BLaER1 (cell line): ENCODE measurements around the gene ZNF609.
"Not testable (repeated sequence)": the region's sequence is repeated elsewhere in the genome, so short reads cannot be mapped to it uniquely, and the experiment has no call there.

Experiments
- H3K27ac ChIP-seq: shearing (Covaris generic); formaldehyde crosslinking; 2 replicates; pipeline ENCODE4 v1.8.1; 2022
- H3K27me3 ChIP-seq: shearing (Covaris generic); formaldehyde crosslinking; 2 replicates; pipeline ENCODE4 v1.8.1; 2022
- H3K36me3 ChIP-seq: shearing (Covaris generic); formaldehyde crosslinking; 2 replicates; pipeline ENCODE4 v1.8.1; 2022
- H3K4me1 ChIP-seq: shearing (Covaris generic); formaldehyde crosslinking; 2 replicates; pipeline ENCODE4 v1.8.1; 2022
- H3K4me2 ChIP-seq: shearing (Covaris generic); formaldehyde crosslinking; 2 replicates; pipeline ENCODE4 v1.8.1; 2022
- H3K4me3 ChIP-seq: shearing (Covaris generic); formaldehyde crosslinking; 2 replicates; pipeline ENCODE4 v1.8.1; 2022
- H3K9ac ChIP-seq: shearing (Covaris generic); formaldehyde crosslinking; 2 replicates; pipeline ENCODE4 v1.8.1; 2022
- H3K9me3 ChIP-seq: shearing (Covaris generic); formaldehyde crosslinking; 2 replicates; pipeline ENCODE4 v1.8.1; 2022
- H4K20me1 ChIP-seq: shearing (Covaris generic); formaldehyde crosslinking; 2 replicates; pipeline ENCODE4 v1.8.1; 2022
- Cebpa-rat ChIP-seq: shearing (Covaris generic); IDR thresholded peaks from 2 replicates; pipeline ENCODE4 v1.8.1; 2022

The ZNF609 gene

GRCh38 chr15:64636556-64636955, 176.2 kb downstream of the ZNF609 start:
- peaks cover 40% of the 10 kb centered on the region for H3K4me1 ChIP-seq
- no peak overlapping the region for H3K4me3 ChIP-seq
- H3K9ac ChIP-seq: no peak overlapping the region

DNA sequence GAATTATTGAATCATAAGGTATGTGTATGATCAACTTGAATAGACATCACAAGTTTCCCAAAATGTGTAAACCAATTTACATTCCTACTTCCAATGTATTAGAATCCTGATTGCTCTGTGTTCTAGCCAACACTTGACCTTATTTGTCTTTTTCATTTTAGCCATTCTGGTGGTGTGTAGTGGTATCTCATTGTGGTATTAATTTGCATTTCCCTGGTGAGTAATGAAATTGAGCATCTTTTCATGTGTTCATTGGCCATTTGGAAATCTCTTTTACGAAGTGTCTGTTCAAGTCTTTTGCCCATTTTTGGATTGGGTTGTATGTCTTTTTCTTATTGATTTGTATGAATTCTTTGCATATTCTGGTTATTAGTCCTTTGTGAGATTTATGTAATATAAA, 177.0 kb downstream of the ZNF609 start:
- Histone ChIP-seq H3K27me3 (no peaks in the 10 kb centered on the region), H3K4me3 (no peak overlapping the region), H4K20me1 (peaks cover 31% of the 10 kb centered on the region), H3K9me3 (peaks cover 23% of the 10 kb centered on the region), H3K27ac (no peak overlapping the region), H3K36me3 (peaks cover 66% of the 10 kb centered on the region), H3K9ac (no peak overlapping the region), H3K4me2 (no peak overlapping the region), H3K4me1 (peaks cover 34% of the 10 kb centered on the region)
- TF ChIP-seq Cebpa-rat: no peak

More at GRCh38 chr15:64636556-64636955, 176.2 kb downstream of the ZNF609 start:
- Histone ChIP-seq H3K9me3 (peaks cover 23% of the 10 kb centered on the region), H4K20me1 (peaks cover 35% of the 10 kb centered on the region), H3K27ac (no peak overlapping the region), H3K27me3 (no peaks in the 10 kb centered on the region), H3K36me3 (peaks cover 69% of the 10 kb centered on the region), H3K4me2 (no peak overlapping the region)
- no peak for TF ChIP-seq Cebpa-rat

- H3K9ac ChIP-seq, H3K4me3 ChIP-seq, H3K27ac ChIP-seq, H3K27me3 ChIP-seq, H3K4me2 ChIP-seq: not testable (repeated sequence)
- H3K9me3 ChIP-seq: peaks cover 30% of the 10 kb centered on the region
- H3K36me3 ChIP-seq: peaks cover 77% of the 10 kb centered on the region
- H3K4me1 ChIP-seq: peaks cover 11% of the 10 kb centered on the region
- peaks cover 12% of the 10 kb centered on the region for H4K20me1 ChIP-seq
These were observed 179.4 kb downstream of the ZNF609 start for GRCh38 chr15:64639744-64640143.

- Histone ChIP-seq H3K27ac (no peak overlapping the region), H3K27me3 (no peaks in the 10 kb centered on the region), H3K4me1 (peaks cover 5% of the 10 kb centered on the region), H3K36me3 (peaks cover 79% of the 10 kb centered on the region), H4K20me1 (peaks cover 6% of the 10 kb centered on the region; the same call in 1 of the 2 replicates), H3K4me3 (no peak overlapping the region), H3K4me2 (no peak overlapping the region), H3K9me3 (peaks cover 30% of the 10 kb centered on the region), H3K9ac (no peak overlapping the region)
- no peak for TF ChIP-seq Cebpa-rat
These were observed 179.9 kb downstream of the ZNF609 start for GRCh38 chr15:64640146-64640871.

GRCh38 chr15:64642875-64643274, 182.5 kb downstream of the ZNF609 start:
- H3K36me3 ChIP-seq: peaks cover 63% of the 10 kb centered on the region
- H3K27me3 ChIP-seq: no peaks in the 10 kb centered on the region
- H3K4me2 ChIP-seq: no peak overlapping the region
- H3K9me3 ChIP-seq: peaks cover 16% of the 10 kb centered on the region
- no peak for TF ChIP-seq Cebpa-rat
- H3K9ac ChIP-seq: no peak overlapping the region
- peaks cover 5% of the 10 kb centered on the region; the same call in 1 of the 2 replicates for H3K4me1 ChIP-seq
- H4K20me1 ChIP-seq: 0 out of 2 replicates have a peak, but pooled peaks cover 8% of the 10 kb centered on the region
- H3K27ac ChIP-seq: no peak overlapping the region
- no peak overlapping the region for H3K4me3 ChIP-seq

DNA sequence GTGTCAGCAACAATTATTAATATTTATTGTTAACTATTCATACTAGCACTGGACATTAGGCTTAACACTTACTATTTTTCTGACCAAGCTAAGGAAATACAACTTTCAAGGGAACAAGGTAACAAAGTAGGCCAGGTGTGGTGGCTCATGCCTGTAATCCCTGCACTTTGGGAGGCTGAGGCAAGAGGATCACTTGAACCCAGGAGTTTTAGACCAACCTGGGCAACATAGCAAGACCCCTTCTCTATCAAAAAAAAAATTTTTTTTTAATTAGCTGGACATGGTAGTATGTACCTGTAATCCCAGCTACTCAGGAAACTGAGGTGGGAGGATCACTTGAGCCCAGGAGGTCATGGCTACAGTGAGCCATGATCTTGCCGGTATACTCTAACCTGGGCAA, 183.3 kb downstream of the ZNF609 start:
- Histone ChIP-seq H3K4me3 (no peak overlapping the region), H3K9ac (no peak overlapping the region), H3K9me3 (peaks cover 12% of the 10 kb centered on the region), H4K20me1 (peaks cover 16% of the 10 kb centered on the region; the same call in 1 of the 2 replicates), H3K27me3 (no peaks in the 10 kb centered on the region), H3K4me2 (no peak overlapping the region), H3K27ac (no peak overlapping the region), H3K36me3 (peaks cover 55% of the 10 kb centered on the region), H3K4me1 (peaks cover 5% of the 10 kb centered on the region; the same call in 1 of the 2 replicates)
- no peak for TF ChIP-seq Cebpa-rat

GRCh38 chr15:64644811-64645210, 184.4 kb downstream of the ZNF609 start:
- not testable (repeated sequence) for H3K27ac ChIP-seq, H3K9ac ChIP-seq, H3K27me3 ChIP-seq, H3K4me1 ChIP-seq, H3K4me2 ChIP-seq, H3K4me3 ChIP-seq
- Histone ChIP-seq H3K9me3 (peaks cover 11% of the 10 kb centered on the region), H4K20me1 (peaks cover 27% of the 10 kb centered on the region; the same call in 1 of the 2 replicates), H3K36me3 (peaks cover 48% of the 10 kb centered on the region)

- H3K4me2 ChIP-seq: no peak overlapping the region
These were observed 185.6 kb downstream of the ZNF609 start for GRCh38 chr15:64645995-64646394.

DNA sequence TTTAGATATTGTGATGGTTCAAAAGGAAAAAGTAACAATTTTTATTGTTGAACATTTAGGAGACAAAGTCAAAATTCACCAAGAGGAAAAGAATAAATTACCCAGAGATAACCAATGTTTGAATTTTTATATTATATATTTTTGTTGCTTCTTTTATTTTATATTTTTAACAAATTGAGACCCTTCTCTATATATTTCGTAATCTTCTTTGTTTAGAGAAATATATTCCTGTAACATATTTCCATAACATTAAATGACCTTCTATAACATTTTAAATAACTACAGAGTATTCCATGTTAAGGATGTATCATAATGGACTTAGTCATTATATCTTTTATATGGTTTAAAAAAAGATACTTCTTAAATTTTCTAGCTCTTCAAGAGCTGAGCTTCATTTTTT, 187.0 kb downstream of the ZNF609 start:
- H3K27me3 ChIP-seq: no peaks in the 10 kb centered on the region
- H4K20me1 ChIP-seq: peaks cover 46% of the 10 kb centered on the region
- TF ChIP-seq Cebpa-rat: no peak
- peaks cover 6% of the 10 kb centered on the region; the same call in 1 of the 2 replicates for H3K4me1 ChIP-seq
- H3K4me2 ChIP-seq: no peak overlapping the region
- no peak overlapping the region for H3K27ac ChIP-seq
- no peak overlapping the region for H3K9ac ChIP-seq
- peaks cover 11% of the 10 kb centered on the region for H3K9me3 ChIP-seq
- H3K4me3 ChIP-seq: no peak overlapping the region
- peaks cover 32% of the 10 kb centered on the region for H3K36me3 ChIP-seq

More at GRCh38 chr15:64645995-64646394, 185.6 kb downstream of the ZNF609 start:
- peaks cover 33% of the 10 kb centered on the region for H4K20me1 ChIP-seq
- no peaks in the 10 kb centered on the region for H3K27me3 ChIP-seq
- H3K9me3 ChIP-seq: peaks cover 11% of the 10 kb centered on the region
- no peak overlapping the region for H3K4me3 ChIP-seq
- H3K27ac ChIP-seq: no peak overlapping the region
- peaks cover under 1% of the 10 kb centered on the region; the same call in 1 of the 2 replicates for H3K4me1 ChIP-seq
- no peak for TF ChIP-seq Cebpa-rat
- H3K9ac ChIP-seq: no peak overlapping the region
- H3K36me3 ChIP-seq: peaks cover 36% of the 10 kb centered on the region

DNA sequence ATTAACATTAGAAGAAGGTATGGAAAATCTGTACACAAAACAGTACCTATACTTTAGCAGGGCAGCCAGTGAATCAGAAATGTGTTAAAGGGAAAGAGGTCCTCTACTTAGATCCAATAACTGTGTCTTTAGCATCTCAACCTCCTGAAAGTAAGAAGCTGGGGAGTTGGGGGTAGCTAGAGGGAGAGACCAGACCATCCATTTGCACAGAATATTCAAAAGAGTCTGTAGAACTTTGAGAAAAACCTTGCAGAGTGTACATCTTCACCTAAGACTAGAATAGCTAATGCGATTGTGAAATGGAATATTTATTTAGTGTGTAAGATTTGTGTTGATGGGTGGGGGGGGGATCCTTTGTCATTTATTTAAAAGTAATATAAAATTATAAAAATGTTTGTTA, 190.2 kb downstream of the ZNF609 start:
- H3K27me3 ChIP-seq: no peaks in the 10 kb centered on the region
- H3K27ac ChIP-seq: no peak overlapping the region
- peaks cover 4% of the 10 kb centered on the region; the same call in 1 of the 2 replicates for H3K9me3 ChIP-seq
- peaks cover 58% of the 10 kb centered on the region for H4K20me1 ChIP-seq
- H3K36me3 ChIP-seq: peaks cover 7% of the 10 kb centered on the region; the same call in 1 of the 2 replicates
- no peak overlapping the region for H3K9ac ChIP-seq
- no peak overlapping the region for H3K4me2 ChIP-seq
- no peak overlapping the region for H3K4me3 ChIP-seq
- TF ChIP-seq Cebpa-rat: no peak
- H3K4me1 ChIP-seq: peaks cover 6% of the 10 kb centered on the region; the same call in 1 of the 2 replicates
